ENCODE results near the gene AMFR. TPM values are rescaled to one million over a fixed set of nuclear protein-coding genes. Genes with fewer than 3 reads are reported as not detected.

AMFR gene
- total RNA-seq, 1 experiment from 2014 or later = 66.3 TPM

DNA sequence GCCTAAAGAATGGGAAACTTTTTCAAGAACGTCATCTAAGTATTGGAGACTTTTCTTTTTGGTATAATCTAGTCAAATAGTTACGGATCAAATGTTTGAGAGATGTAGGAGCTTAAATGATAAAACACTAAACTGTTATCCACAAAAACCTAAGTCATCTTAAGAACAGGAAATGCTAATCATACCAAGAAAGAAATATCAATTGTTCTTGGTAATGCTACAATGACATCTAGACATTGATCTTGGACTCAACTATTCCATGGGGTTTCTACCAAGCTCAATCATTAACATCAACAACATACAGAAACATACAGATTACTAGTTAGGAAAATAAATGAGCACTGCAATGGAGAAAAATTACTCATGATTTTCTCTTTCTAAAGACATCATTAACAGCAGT is 21.9 kb upstream of the AMFR start:
- POLR2A ChIA-PET = no interaction called here
- CTCF ChIA-PET = no interaction called here
- Histone ChIP-seq H3K9me2 (ENCODE audit: insufficient read depth) (no peaks in the 10 kb centered on the region), H3K9ac (ENCODE audit: low read length) (no peak overlapping the region), H3K9me3 (ENCODE audit: control insufficient read depth in 1 of 2, insufficient read depth in 1 of 2, low read depth in 1 of 2, low read length in 2 of 2) (no peaks in the 10 kb centered on the region), H2AFZ (ENCODE audit: low read depth, low read length, poor library complexity, severe bottlenecking) (no peak overlapping the region), H3K79me2 (ENCODE audit: insufficient read depth, low read length) (peaks cover 89% of the 10 kb centered on the region), H4K20me1 (ENCODE audit: insufficient read depth) (peaks cover 5% of the 10 kb centered on the region; the same call in 1 of the 2 replicates), H3K4me1 (ENCODE audit: control insufficient read depth in 1 of 2, insufficient read depth in 2 of 2, low read length in 2 of 2) (peaks cover 17 to 33% of the 10 kb centered on the region in 2 experiments), H3K27me3 (ENCODE audit: insufficient read depth, low read length) (no peaks in the 10 kb centered on the region), H3K4me2 (ENCODE audit: low read length) (no peak overlapping the region), H3K36me3 (ENCODE audit: control insufficient read depth in 1 of 2, insufficient read depth in 2 of 2, low read length in 2 of 2) (peaks cover 22 to 26% of the 10 kb centered on the region in 2 experiments; a peak in 3 of 4 replicates), H3K4me3 (replicated peaks in 1 of 2; ENCODE audit: low read depth in 1 of 2, low read length in 2 of 2) (no peak overlapping the region), H3K27ac (ENCODE audit: low read depth, low read length) (no peak overlapping the region)
- no peak for DNase-seq (ENCODE audit: low read depth, low spot score)
- ATAC-seq = no peak
- TF ChIP-seq RAD21 (IDR thresholded peaks at IDR 0.05; ENCODE audit: low read depth) = no peak
- no peak for TF ChIP-seq CEBPB (IDR thresholded peaks at IDR 0.05; ENCODE audit: low read depth)
- no peak for TF ChIP-seq JUND (IDR thresholded peaks at IDR 0.05)
- TF ChIP-seq EZH2phosphoT487 (IDR thresholded peaks at IDR 0.05; ENCODE audit: borderline replicate concordance) = no peak
- no peak for TF ChIP-seq MAX (IDR thresholded peaks at IDR 0.05)
- no peak for TF ChIP-seq REST (IDR thresholded peaks at IDR 0.05; ENCODE audit: low read depth)
- TF ChIP-seq POLR2AphosphoS5 (IDR thresholded peaks at IDR 0.05; ENCODE audit: low read depth, low read length) = no peak
- TF ChIP-seq SP1 (IDR thresholded peaks at IDR 0.05; ENCODE audit: low read depth) = no peak
- no peak for TF ChIP-seq TCF7L2 (IDR thresholded peaks at IDR 0.05; ENCODE audit: borderline replicate concordance, extremely low read depth, insufficient read depth, insufficient read length)
- no peak for TF ChIP-seq ATF3 (IDR thresholded peaks at IDR 0.05)
- RAD21 ChIA-PET (ENCODE audit: low non-redundant PET in 1 of 2, low total read pairs in 2 of 2, uncharacterized antibody in 2 of 2, unreplicated experiment in 2 of 2) = no interaction called here
- BruUV-seq (replicated peaks) = no TSS peak
- intact Hi-C loops (cut with micrococcal nuclease) = no loop called here

Measured in HCT116 (cell line).